ENCODE results near the gene FRRS1L.

FRRS1L gene

DNA sequence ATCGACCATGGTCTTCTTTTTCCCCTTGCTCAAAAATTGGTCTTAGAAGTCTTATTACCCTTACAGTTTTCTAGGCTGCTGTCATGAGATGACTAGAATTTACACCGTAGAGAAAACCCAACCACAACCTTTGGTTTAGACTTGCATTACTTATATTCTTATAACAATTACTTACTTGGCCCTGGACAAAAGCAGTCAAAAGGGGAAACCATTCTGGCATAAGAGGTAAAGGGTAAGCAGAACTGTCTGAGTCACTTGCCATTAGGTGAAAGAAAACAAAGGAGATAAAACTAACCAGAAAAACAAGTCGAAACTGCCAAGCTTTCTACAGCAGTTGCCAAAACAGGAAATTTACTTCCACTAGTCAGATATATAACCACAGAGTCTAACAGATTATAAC, 65.2 kb downstream of the FRRS1L start:
- no peaks in the 10 kb centered on the region for H3K9me3 ChIP-seq (ENCODE audit: control insufficient read depth in 2 of 2, low read length in 2 of 2)
- no peaks in the 10 kb centered on the region for H3K27me3 ChIP-seq (ENCODE audit: control insufficient read depth in 1 of 2, insufficient read depth in 2 of 2, low read length in 2 of 2)
- H3K4me3 ChIP-seq (ENCODE audit: low read length in 2 of 2) = peak overlapping the region in 1 of 2 donors; percentile 0
- H3K36me3 ChIP-seq (ENCODE audit: control insufficient read depth in 2 of 2, insufficient read depth in 2 of 2, low read length in 2 of 2) = peaks cover 2 to 6% of the 10 kb centered on the region in 2 donors
- peak overlapping the region; percentile 19 for H3K27ac ChIP-seq (ENCODE audit: low read length)
- peak overlapping the region in 1 of 2 donors; percentile 17 for H3K9ac ChIP-seq (ENCODE audit: low read length in 2 of 2)
- peaks cover 38% of the 10 kb centered on the region for H3K4me1 ChIP-seq (ENCODE audit: control insufficient read depth, insufficient read depth, low read length)

- Histone ChIP-seq H3K27ac (ENCODE audit: low read length) (peak overlapping the region; percentile 19), H3K9ac (ENCODE audit: low read length in 2 of 2) (peak overlapping the region in 1 of 2 donors; percentile 17), H3K4me3 (ENCODE audit: low read length in 2 of 2) (no peak overlapping the region), H3K36me3 (ENCODE audit: control insufficient read depth in 2 of 2, insufficient read depth in 2 of 2, low read length in 2 of 2) (peaks cover 2 to 6% of the 10 kb centered on the region in 2 donors), H3K27me3 (ENCODE audit: control insufficient read depth in 1 of 2, insufficient read depth in 2 of 2, low read length in 2 of 2) (no peaks in the 10 kb centered on the region), H3K4me1 (ENCODE audit: control insufficient read depth, insufficient read depth, low read length) (peaks cover 42% of the 10 kb centered on the region), H3K9me3 (ENCODE audit: control insufficient read depth in 2 of 2, low read length in 2 of 2) (no peaks in the 10 kb centered on the region)
These were observed 65.8 kb downstream of the FRRS1L start for GRCh38 chr9:109101202-109101595.

GRCh38 chr9:109100543-109101201, 66.4 kb downstream of the FRRS1L start:
- H3K9me3 ChIP-seq (ENCODE audit: control insufficient read depth in 2 of 2, low read length in 2 of 2) = no peaks in the 10 kb centered on the region
- H3K4me1 ChIP-seq (ENCODE audit: control insufficient read depth, insufficient read depth, low read length) = peaks cover 47% of the 10 kb centered on the region
- peaks cover 2 to 6% of the 10 kb centered on the region in 2 donors for H3K36me3 ChIP-seq (ENCODE audit: control insufficient read depth in 2 of 2, insufficient read depth in 2 of 2, low read length in 2 of 2)
- no peaks in the 10 kb centered on the region for H3K27me3 ChIP-seq (ENCODE audit: control insufficient read depth in 1 of 2, insufficient read depth in 2 of 2, low read length in 2 of 2)
- peak overlapping the region; percentile 19 for H3K27ac ChIP-seq (ENCODE audit: low read length)
- no peak overlapping the region for H3K4me3 ChIP-seq (ENCODE audit: low read length in 2 of 2)
- no peak overlapping the region for H3K9ac ChIP-seq (ENCODE audit: low read length in 2 of 2)

DNA sequence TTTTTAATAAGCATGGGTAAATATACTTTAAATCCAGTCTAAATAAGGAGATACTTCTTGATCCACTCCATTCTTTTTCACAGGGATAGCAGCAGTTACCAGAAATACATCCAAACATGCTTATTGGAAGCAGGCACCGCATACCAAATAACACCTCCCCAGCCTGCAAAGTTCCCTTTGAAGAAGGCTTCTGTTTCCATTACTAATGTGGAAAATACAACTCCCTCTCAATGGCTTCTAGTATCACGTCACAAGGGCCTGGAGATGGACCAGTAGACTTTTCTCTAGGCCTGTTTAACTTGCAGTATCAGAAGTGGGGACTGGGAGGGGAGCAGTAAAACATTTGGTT, 68.1 kb downstream of the FRRS1L start:
- H3K9ac ChIP-seq (ENCODE audit: low read length in 2 of 2) = peak overlapping the region in 1 of 2 donors; percentile 11
- H3K9me3 ChIP-seq (ENCODE audit: control insufficient read depth in 2 of 2, low read length in 2 of 2) = no peaks in the 10 kb centered on the region
- peak overlapping the region; percentile 1 to 16 for H3K4me3 ChIP-seq (ENCODE audit: low read length in 2 of 2)
- H3K27ac ChIP-seq (ENCODE audit: low read length) = peak overlapping the region; percentile 80
- H3K36me3 ChIP-seq (ENCODE audit: control insufficient read depth in 2 of 2, insufficient read depth in 2 of 2, low read length in 2 of 2) = peaks cover 0 to 2% of the 10 kb centered on the region in 2 donors
- peaks cover 59% of the 10 kb centered on the region for H3K4me1 ChIP-seq (ENCODE audit: control insufficient read depth, insufficient read depth, low read length)
- no peaks in the 10 kb centered on the region for H3K27me3 ChIP-seq (ENCODE audit: control insufficient read depth in 1 of 2, insufficient read depth in 2 of 2, low read length in 2 of 2)

- H3K4me1 ChIP-seq (ENCODE audit: control insufficient read depth, insufficient read depth, low read length) = peaks cover 61% of the 10 kb centered on the region
- H3K9ac ChIP-seq (ENCODE audit: low read length in 2 of 2) = peak overlapping the region in 1 of 2 donors; percentile 11
- no peaks in the 10 kb centered on the region for H3K9me3 ChIP-seq (ENCODE audit: control insufficient read depth in 2 of 2, low read length in 2 of 2)
- peaks cover under 1 to 2% of the 10 kb centered on the region in 2 donors for H3K36me3 ChIP-seq (ENCODE audit: control insufficient read depth in 2 of 2, insufficient read depth in 2 of 2, low read length in 2 of 2)
- no peaks in the 10 kb centered on the region for H3K27me3 ChIP-seq (ENCODE audit: control insufficient read depth in 1 of 2, insufficient read depth in 2 of 2, low read length in 2 of 2)
- H3K4me3 ChIP-seq (ENCODE audit: low read length in 2 of 2) = peak overlapping the region; percentile 21 to 23
- H3K27ac ChIP-seq (ENCODE audit: low read length) = peak overlapping the region; percentile 80
These were observed 68.7 kb downstream of the FRRS1L start for GRCh38 chr9:109098171-109098959.

DNA sequence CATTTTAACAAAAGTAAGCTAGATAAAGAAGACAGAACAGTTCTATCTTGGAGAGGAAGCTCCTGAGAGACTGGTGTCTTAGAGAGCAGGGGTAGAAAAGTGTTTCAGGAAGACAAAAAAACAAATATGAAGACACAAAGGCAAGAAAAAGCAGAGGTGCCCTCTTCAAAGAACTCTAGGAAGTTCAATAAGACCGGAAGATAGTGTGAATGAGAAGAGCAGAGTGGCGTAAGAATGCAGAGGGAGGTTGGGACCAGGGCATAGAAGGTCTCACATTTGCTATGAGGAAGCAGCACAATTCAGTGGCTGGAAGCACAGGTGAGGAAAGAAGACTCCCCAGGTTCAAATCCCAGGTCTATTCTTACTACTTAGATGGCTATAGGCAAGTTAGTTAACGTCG, 69.9 kb downstream of the FRRS1L start:
- Histone ChIP-seq H3K4me3 (ENCODE audit: low read length in 2 of 2) (no peak overlapping the region), H3K27me3 (ENCODE audit: control insufficient read depth in 1 of 2, insufficient read depth in 2 of 2, low read length in 2 of 2) (no peaks in the 10 kb centered on the region), H3K9me3 (ENCODE audit: control insufficient read depth in 2 of 2, low read length in 2 of 2) (no peaks in the 10 kb centered on the region), H3K9ac (ENCODE audit: low read length in 2 of 2) (no peak overlapping the region), H3K36me3 (ENCODE audit: control insufficient read depth in 2 of 2, insufficient read depth in 2 of 2, low read length in 2 of 2) (peaks cover 2 to 7% of the 10 kb centered on the region in 2 donors), H3K4me1 (ENCODE audit: control insufficient read depth, insufficient read depth, low read length) (peaks cover 61% of the 10 kb centered on the region), H3K27ac (ENCODE audit: low read length) (peak overlapping the region; percentile 80)

- Histone ChIP-seq H3K4me3 (ENCODE audit: low read length in 2 of 2) (no peak overlapping the region), H3K27me3 (ENCODE audit: control insufficient read depth in 1 of 2, insufficient read depth in 2 of 2, low read length in 2 of 2) (no peaks in the 10 kb centered on the region), H3K4me1 (ENCODE audit: control insufficient read depth, insufficient read depth, low read length) (peaks cover 55% of the 10 kb centered on the region), H3K27ac (ENCODE audit: low read length) (peak overlapping the region; percentile 80), H3K9me3 (ENCODE audit: control insufficient read depth in 2 of 2, low read length in 2 of 2) (no peaks in the 10 kb centered on the region), H3K36me3 (ENCODE audit: control insufficient read depth in 2 of 2, insufficient read depth in 2 of 2, low read length in 2 of 2) (peaks cover 6 to 14% of the 10 kb centered on the region in 2 donors), H3K9ac (ENCODE audit: low read length in 2 of 2) (no peak overlapping the region)
These were observed 71.7 kb downstream of the FRRS1L start for GRCh38 chr9:109095321-109095720.

GRCh38 chr9:109094268-109094667, 72.8 kb downstream of the FRRS1L start:
- H3K36me3 ChIP-seq (ENCODE audit: control insufficient read depth in 2 of 2, insufficient read depth in 2 of 2, low read length in 2 of 2) = peaks cover 6 to 14% of the 10 kb centered on the region in 2 donors

DNA sequence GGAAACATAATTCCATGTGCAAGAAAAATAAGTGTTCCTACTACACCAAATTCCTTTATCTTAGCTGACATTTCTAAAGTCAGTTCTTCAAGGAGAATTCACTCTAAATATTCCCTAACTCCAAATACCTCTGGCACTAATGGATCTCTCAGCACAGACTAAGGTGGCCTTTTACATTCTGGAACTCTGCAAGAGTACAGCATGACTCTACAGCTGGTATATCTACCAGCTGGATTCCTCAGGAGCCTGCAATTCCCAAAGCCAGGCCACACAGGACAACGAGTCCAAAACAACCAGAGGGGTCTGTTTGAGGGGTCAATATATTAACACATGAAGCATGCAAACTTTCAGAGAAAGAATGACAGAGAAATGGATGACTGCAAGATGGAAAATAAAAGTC, 74.5 kb downstream of the FRRS1L start:
- peaks cover 31% of the 10 kb centered on the region for H3K4me1 ChIP-seq (ENCODE audit: control insufficient read depth, insufficient read depth, low read length)
- H3K36me3 ChIP-seq (ENCODE audit: control insufficient read depth in 2 of 2, insufficient read depth in 2 of 2, low read length in 2 of 2) = peaks cover 9 to 19% of the 10 kb centered on the region in 2 donors
- no peaks in the 10 kb centered on the region for H3K27me3 ChIP-seq (ENCODE audit: control insufficient read depth in 1 of 2, insufficient read depth in 2 of 2, low read length in 2 of 2)
- no peak overlapping the region for H3K27ac ChIP-seq (ENCODE audit: low read length)
- no peaks in the 10 kb centered on the region for H3K9me3 ChIP-seq (ENCODE audit: control insufficient read depth in 2 of 2, low read length in 2 of 2)
- H3K9ac ChIP-seq (ENCODE audit: low read length in 2 of 2) = no peak overlapping the region
- H3K4me3 ChIP-seq (ENCODE audit: low read length in 2 of 2) = no peak overlapping the region

More at GRCh38 chr9:109094268-109094667, 72.8 kb downstream of the FRRS1L start:
- Histone ChIP-seq H3K27ac (ENCODE audit: low read length) (peak overlapping the region; percentile 42), H3K9ac (ENCODE audit: low read length in 2 of 2) (no peak overlapping the region), H3K9me3 (ENCODE audit: control insufficient read depth in 2 of 2, low read length in 2 of 2) (no peaks in the 10 kb centered on the region), H3K4me1 (ENCODE audit: control insufficient read depth, insufficient read depth, low read length) (peaks cover 47% of the 10 kb centered on the region), H3K4me3 (ENCODE audit: low read length in 2 of 2) (no peak overlapping the region), H3K27me3 (ENCODE audit: control insufficient read depth in 1 of 2, insufficient read depth in 2 of 2, low read length in 2 of 2) (no peaks in the 10 kb centered on the region)

DNA sequence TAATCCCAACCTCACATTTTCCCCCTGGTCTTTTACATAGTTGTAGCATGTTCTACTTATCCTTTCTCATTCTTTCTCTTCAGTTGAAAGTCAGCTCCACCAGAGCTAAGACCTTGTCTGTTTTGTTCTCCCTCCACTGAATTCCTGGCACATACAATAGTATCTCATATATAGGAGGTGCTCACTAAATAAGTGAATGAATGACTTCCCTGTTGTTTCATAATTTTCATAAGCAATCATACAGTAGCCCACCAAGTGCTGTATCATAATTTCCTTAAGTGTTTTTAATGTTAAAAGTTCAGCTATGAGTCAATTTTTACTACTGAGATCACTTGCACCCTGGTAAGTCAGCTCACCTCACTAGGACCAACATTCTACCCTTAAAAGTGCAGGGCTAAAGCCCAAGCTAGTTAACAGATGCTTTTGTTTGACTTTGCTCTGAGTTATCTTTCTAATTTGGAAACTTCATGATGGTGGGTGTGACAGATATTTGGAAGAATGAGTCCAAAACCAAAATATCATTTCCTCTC, 74.9 kb downstream of the FRRS1L start:
- Histone ChIP-seq H3K27me3 (ENCODE audit: control insufficient read depth in 1 of 2, insufficient read depth in 2 of 2, low read length in 2 of 2) (no peaks in the 10 kb centered on the region), H3K9ac (ENCODE audit: low read length in 2 of 2) (no peak overlapping the region), H3K4me1 (ENCODE audit: control insufficient read depth, insufficient read depth, low read length) (peaks cover 27% of the 10 kb centered on the region), H3K27ac (ENCODE audit: low read length) (no peak overlapping the region), H3K9me3 (ENCODE audit: control insufficient read depth in 2 of 2, low read length in 2 of 2) (no peaks in the 10 kb centered on the region), H3K4me3 (ENCODE audit: low read length in 2 of 2) (no peak overlapping the region), H3K36me3 (ENCODE audit: control insufficient read depth in 2 of 2, insufficient read depth in 2 of 2, low read length in 2 of 2) (peaks cover 7 to 19% of the 10 kb centered on the region in 2 donors)

Measured in stomach smooth muscle (tissue), 2 donors.